Heart right ventricle (tissue), 16 donors: Measurements from ENCODE around the gene SEMA3D. TPM values are rescaled to one million over a fixed set of nuclear protein-coding genes. Genes with fewer than 3 reads are reported as not detected.

Experiments used
- ATAC-seq, 8 donors: fragments of 200-7000 bp; cut with Tn5 transposase; one replicate each; pipeline ENCODE4 v1.9.1; 2020; ENCODE audit warnings: mild to moderate bottlenecking in 8 of 8, moderate library complexity in 8 of 8, moderate number of reproducible peaks in 1 of 8
- DNase-seq, 2 donors: peaks; one replicate each; pipeline ENCODE4 v3.0.0-alpha.2; 2020
- H3K27ac ChIP-seq, 10 donors: fragments of 200-600 bp; sonication (generic) in 2 of 10; one replicate each; pipeline versions ENCODE4 v1.5.0 to v1.8.0; 2020 to 2022; ENCODE audit warnings: mild to moderate bottlenecking in 3 of 10
- H3K27me3 ChIP-seq, 7 donors: fragments of 200-600 bp; one replicate each; pipeline ENCODE4 v1.8.0; 2021 to 2022; ENCODE audit warnings: mild to moderate bottlenecking in 2 of 7
- H3K36me3 ChIP-seq, 9 donors: fragments of 200-600 bp; sonication (generic) in 1 of 9; one replicate each; pipeline versions ENCODE4 v1.5.0 to v1.8.0; 2020 to 2022; ENCODE audit warnings: mild to moderate bottlenecking in 2 of 9
- H3K4me1 ChIP-seq, 9 donors: fragments of 200-600 bp; sonication (generic) in 1 of 9; one replicate each; pipeline versions ENCODE4 v1.5.0 to v1.8.0; 2020 to 2022; ENCODE audit warnings: mild to moderate bottlenecking in 4 of 9
- H3K4me3 ChIP-seq, 10 donors: fragments of 200-600 bp; sonication (generic) in 2 of 10; one replicate each; pipeline versions ENCODE4 v1.5.0 to v1.8.0; 2020 to 2022; ENCODE audit warnings: mild to moderate bottlenecking in 7 of 10, moderate library complexity in 2 of 10
- H3K9me3 ChIP-seq, 11 donors: fragments of 200-600 bp in 10 of 11; sonication (generic) in 2 of 11; one replicate each; pipeline versions ENCODE4 v1.5.0 to v1.8.0; 2013 to 2022; ENCODE audit warnings: mild to moderate bottlenecking in 2 of 11, control low read depth in 1 of 11, moderate library complexity in 1 of 11
- CTCF ChIP-seq, 9 donors: fragments of 200-600 bp; sonication (generic) in 2 of 9; IDR thresholded peaks; one replicate each; pipeline versions ENCODE4 v1.5.0 to v1.8.0; 2021 to 2022; ENCODE audit warnings: antibody characterized with exemption in 9 of 9, mild to moderate bottlenecking in 5 of 9, moderate library complexity in 1 of 9
- WGBS, 2 donors: extraction: QIAGEN DNeasy Blood & Tissue Kit; methylation state at CpG; one replicate each; pipeline ENCODE4 v1.1.7; 2013; ENCODE audit warnings: inconsistent platforms in 1 of 2; 5-methylcytosine and 5-hydroxymethylcytosine counted together
- intact Hi-C, 10 donors: fragments of 100-400 bp; cut with DNase I; formaldehyde crosslinking; loops; one replicate each; pipeline versions ENCODE4 v1.11.1 to v1.14.2; 2022
- polyA plus RNA-seq, 2 donors: library from polyadenylated mRNA; stranded (reverse); fragments of 200-250 nt; gene quantifications; one replicate each; pipeline ENCODE4 v1.2.3, GENCODE V29; 2013
- total RNA-seq, 10 donors: library from RNA; stranded (reverse); fragmentation: NEBNext Ultra II Directional in 3 of 10; extraction: Animal tissue kit (Norgen Biotek cat#: 25700) in 3 of 10; gene quantifications; one replicate each; pipeline versions ENCODE4 v1.2.1 to v1.2.4, GENCODE V29; 2021 to 2023
- donor health status: Arrhythmogenic right ventricular cardiomyopathy.
- donor health status: ischemic (EF 13 %, LVEDD 7.1; RV severe dilation, severe dysfunction).
- donor health status: healthy with polysubstance abuse.
- donor health status: DM: no; HTN: yes; CAD: no.
- donor health status: DM: no; HTN: no; CAD: no.
- donor health status: ischemic (EF 25% LVEDD 6.9; RV normal size, moderate dysfunction).
- donor health status: ischemic (EF 25% LVEDD 5.7; RV mildly dilated, moderate dysfunction).
- donor health status: healthy.
- donor health status: DM: yes; HTN: yes; CAD: no.
- donor health status: Ischemic cardiomyopathy.
- donor health status: ischemic (EF 35%, LVEDD 5.7; RV mildly dilated, moderate dysfunction).
- donor health status: nonischemic (EF 11% LVEDD 7.7; RV severe dilation, severe dysfunction).
- donor health status: DM: yes; HTN: yes; CAD: no.
- donor health status: PGD.
- donor health status: ischemic (EF 29% LVEDD 5.4; RV normal size, mild dysfunction).
- donor health status: nonischemic (EF 23%, LVEDD 6.1; RV moderate dilation, normal function).

The SEMA3D gene
- total and polyA plus RNA-seq, 12 donors = 0.10 to 3.5 (median 0.86) TPM

GRCh38 chr7:85221796-85222195 is 34.9 kb upstream of the SEMA3D start:
- no peak for TF ChIP-seq CTCF (IDR thresholded peaks at IDR 0.05)
- intact Hi-C loops = no loop called here
- Histone ChIP-seq H3K27ac (no peak overlapping the region), H3K27me3 (no peaks in the 10 kb centered on the region), H3K9me3 (no peaks in the 10 kb centered on the region), H3K36me3 (no peaks in the 10 kb centered on the region), H3K4me1 (no peaks in the 10 kb centered on the region), H3K4me3 (no peak overlapping the region)
- DNase-seq (no peak), ATAC-seq (no peak)

- intact Hi-C loops = no loop called here
- DNase-seq = no peak
- no peak for TF ChIP-seq CTCF (IDR thresholded peaks at IDR 0.05)
- Histone ChIP-seq H3K9me3 (no peaks in the 10 kb centered on the region), H3K27me3 (no peaks in the 10 kb centered on the region), H3K27ac (no peak overlapping the region), H3K4me3 (no peak overlapping the region), H3K36me3 (no peaks in the 10 kb centered on the region), H3K4me1 (no peaks in the 10 kb centered on the region)
- ATAC-seq = no peak
Observed at GRCh38 chr7:85220651-85221050, 33.8 kb upstream of the SEMA3D start.

- no peak for ATAC-seq
- intact Hi-C loops = no loop called here
- no peak for TF ChIP-seq CTCF (IDR thresholded peaks at IDR 0.05)
- Histone ChIP-seq H3K4me1 (no peaks in the 10 kb centered on the region), H3K4me3 (no peak overlapping the region), H3K9me3 (no peaks in the 10 kb centered on the region), H3K27ac (no peak overlapping the region), H3K36me3 (no peaks in the 10 kb centered on the region), H3K27me3 (no peaks in the 10 kb centered on the region)
- DNase-seq = no peak
- 82 to 83% methylated on average over 2 of the region's 2 CpGs for WGBS, 2 donors
Observed at GRCh38 chr7:85220023-85220422, 33.2 kb upstream of the SEMA3D start.

GRCh38 chr7:85217085-85217484 is 30.2 kb upstream of the SEMA3D start:
- Histone ChIP-seq H3K36me3 (no peaks in the 10 kb centered on the region), H3K4me1 (no peaks in the 10 kb centered on the region), H3K4me3 (no peak overlapping the region), H3K27ac (no peak overlapping the region), H3K9me3 (no peaks in the 10 kb centered on the region), H3K27me3 (no peaks in the 10 kb centered on the region)
- no peak for ATAC-seq
- intact Hi-C loops = no loop called here
- 82 to 85% methylated on average over 2 of the region's 2 CpGs for WGBS, 2 donors
- no peak for DNase-seq
- TF ChIP-seq CTCF (IDR thresholded peaks at IDR 0.05) = no peak

- intact Hi-C loops = no loop called here
- Histone ChIP-seq H3K4me3 (no peak overlapping the region), H3K27me3 (no peaks in the 10 kb centered on the region), H3K4me1 (no peaks in the 10 kb centered on the region), H3K27ac (no peak overlapping the region), H3K9me3 (no peaks in the 10 kb centered on the region), H3K36me3 (no peaks in the 10 kb centered on the region)
- ATAC-seq (no peak), DNase-seq (no peak)
- 90 to 92% methylated on average over 1 of the region's 1 CpG for WGBS, 2 donors
- TF ChIP-seq CTCF (IDR thresholded peaks at IDR 0.05) = no peak
Observed at GRCh38 chr7:85215098-85215497, 28.2 kb upstream of the SEMA3D start.
